T follicular helper cell (primary cell): ENCODE measurements around the gene NQO2.
"Not testable (repeated sequence)": the region's sequence is repeated elsewhere in the genome, so short reads cannot be mapped to it uniquely, and the experiment has no call there.

Experiments
- DNase-seq: peaks from one replicate; pipeline ENCODE4 v3.0.0-alpha.2; 2020; ENCODE audit warnings: low read depth

The NQO2 gene

GRCh38 chr6:3013901-3014674, 14.4 kb downstream of the NQO2 start:
- DNase-seq: no peak

DNA sequence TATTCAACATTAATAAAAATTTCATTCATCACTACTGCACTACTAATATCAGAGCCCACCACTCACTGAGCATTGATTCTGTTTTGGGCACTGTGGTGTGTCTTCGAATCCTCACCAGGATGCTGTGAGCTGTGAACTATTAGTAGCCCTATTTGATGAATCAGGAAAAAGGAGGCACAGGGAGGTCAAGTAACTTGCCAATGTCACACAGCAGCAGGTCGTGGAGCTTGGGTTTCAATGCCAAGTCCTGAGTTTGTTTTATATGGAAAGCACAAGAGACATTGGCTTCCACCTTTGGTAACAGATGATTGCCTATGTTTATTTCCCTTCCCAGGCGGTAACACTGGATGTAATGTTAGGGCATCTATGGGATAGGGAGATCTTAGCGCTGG, 15.0 kb downstream of the NQO2 start:
- no peak for DNase-seq

DNA sequence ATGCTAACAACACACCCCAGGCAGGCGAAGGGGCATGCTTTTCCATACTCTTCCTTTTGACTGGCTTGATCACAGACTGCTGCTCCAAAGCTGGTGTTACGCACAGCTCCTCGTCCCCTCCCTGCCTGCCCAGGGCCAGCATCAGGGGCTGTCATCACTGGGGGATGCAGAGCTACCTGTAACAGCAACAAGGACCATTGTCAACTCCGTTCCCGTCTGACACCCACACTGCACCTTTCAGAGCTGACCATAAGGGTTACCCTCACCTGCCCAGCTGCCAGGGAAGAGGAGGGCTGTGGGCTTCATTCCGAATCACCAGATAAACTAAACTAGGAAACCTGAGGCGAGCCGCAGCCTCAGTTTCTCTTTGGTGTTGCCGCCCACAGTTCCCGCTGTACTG, 15.4 kb downstream of the NQO2 start:
- no peak for DNase-seq

DNA sequence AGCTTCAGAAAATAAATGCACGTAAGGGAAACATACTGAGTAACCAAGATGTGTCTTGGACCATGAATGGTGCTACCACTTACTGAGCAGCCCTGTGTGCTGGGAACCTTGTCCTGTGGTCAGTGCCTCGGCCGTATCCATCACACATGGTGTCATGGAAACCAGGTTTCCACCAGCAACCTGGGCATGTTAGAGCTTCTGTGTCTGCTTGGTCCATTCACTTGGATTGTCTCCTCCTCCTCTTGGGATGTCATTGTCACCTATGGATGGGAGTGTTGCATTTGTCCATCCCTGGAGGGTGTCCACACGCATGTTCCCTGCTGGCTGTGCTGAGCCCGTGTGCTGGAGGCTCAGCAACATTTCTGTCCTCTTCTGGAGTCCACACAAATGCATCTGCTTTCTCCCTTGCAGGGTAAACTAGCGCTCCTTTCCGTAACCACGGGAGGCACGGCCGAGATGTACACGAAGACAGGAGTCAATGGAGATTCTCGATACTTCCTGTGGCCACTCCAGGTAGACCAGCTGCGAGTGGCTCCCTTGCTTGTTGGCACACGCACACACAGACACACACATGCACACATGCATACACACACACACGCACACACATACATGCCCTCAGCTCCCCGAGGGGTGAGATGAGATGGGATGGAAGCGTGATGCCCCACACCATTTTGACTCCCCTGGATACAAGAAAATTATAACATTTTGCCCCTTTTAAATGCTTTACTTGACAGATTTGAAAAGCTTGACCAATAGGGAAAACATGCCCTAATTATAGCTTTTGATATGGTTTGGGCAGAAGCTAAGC, 17.0 kb downstream of the NQO2 start:
- DNase-seq: no peak

- DNase-seq: no peak
Observed at GRCh38 chr6:3017304-3017703, 17.6 kb downstream of the NQO2 start.

DNA sequence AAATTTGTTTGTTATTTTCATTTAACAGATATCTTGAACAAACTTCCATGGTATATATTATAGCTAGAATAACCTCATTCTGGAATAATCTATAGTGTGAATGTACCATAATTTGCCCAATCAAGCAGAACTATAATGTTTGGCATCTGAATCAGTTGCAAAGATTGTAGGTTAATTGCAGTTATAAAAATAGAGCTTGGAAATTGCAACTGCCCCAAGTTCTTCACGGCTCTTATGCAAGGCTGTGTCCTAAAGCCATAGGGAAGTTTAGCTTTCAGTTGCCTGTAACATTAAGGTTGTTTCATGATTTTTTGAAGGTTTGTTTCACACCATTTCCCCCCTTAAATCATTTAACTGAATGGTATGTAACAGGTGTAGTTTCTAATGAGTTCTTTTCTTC, 19.4 kb downstream of the NQO2 start:
- DNase-seq: no peak

GRCh38 chr6:3019749-3020320, 20.1 kb downstream of the NQO2 start:
- no peak for DNase-seq

DNA sequence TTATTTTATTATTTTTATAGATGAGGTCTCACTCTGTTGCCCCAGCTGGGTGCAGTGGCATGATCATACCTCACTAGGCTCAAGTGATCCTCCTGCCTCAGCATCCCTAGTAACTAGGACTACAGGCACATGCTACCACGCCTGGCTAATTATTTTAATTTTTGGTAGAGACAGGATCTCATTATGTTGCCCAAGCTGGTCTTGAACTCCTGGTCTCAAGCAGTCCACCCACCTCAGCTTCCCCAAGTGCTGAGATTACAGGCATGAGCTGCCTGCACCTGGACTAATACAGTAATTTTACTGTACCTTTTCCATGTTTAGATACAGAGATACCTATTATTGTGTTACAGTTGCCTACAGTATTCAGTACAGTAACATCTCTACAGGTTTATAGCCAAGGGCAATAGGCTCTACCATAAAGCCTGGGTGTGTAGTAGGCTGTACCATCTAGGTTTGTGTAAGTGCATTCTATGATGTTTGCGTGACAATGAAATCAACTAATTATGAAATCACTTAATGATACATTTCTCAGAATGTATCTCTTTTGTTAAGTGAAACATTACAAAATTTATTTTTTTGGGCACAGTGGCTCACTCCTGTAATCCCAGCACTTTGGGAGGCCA, 21.4 kb downstream of the NQO2 start:
- DNase-seq: not testable (repeated sequence)

DNA sequence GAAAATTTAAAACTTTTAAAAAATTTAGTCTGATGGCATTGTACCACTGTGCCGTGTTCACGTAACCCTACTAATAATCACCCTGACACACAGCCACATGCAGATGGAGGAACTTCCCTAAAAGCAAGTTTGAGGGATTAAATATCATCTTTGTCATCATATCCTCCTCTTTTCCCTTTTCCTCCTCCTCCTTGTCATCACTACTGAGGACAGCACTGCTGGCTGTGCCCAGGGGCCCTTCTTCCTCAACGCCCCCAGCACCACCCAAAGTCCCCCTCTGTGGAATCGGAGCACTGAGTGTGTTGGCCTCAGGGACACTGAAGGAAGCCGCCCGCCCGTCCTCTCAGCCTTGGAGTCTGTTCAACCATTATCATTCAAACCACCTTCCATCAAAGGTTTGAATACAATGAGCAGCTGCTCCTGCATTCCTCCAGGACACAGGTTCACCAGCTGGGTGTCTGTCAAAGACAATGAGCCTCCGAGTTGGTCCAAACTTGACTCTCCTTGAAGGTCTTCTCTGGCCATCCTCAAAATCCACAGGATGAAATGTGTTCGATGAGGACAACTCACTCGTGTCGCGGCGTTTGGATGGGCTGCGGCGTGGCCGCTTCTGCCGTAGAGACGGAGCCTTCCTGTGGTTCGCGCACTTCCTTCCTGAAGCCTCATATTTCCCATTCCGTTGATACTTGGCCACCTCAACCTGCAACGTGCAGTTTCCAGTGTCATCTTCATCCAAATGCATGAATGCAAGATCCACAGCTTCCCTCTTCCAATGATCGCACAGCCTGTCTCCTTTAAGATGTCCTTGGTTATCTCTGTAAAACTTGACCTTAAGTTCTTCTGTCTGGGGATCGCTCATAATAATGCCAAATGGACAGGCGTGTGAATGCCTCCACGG, 23.3 kb downstream of the NQO2 start:
- DNase-seq: no peak

GRCh38 chr6:3023663-3024483, 24.2 kb downstream of the NQO2 start:
- DNase-seq: peak; percentile 77

DNA sequence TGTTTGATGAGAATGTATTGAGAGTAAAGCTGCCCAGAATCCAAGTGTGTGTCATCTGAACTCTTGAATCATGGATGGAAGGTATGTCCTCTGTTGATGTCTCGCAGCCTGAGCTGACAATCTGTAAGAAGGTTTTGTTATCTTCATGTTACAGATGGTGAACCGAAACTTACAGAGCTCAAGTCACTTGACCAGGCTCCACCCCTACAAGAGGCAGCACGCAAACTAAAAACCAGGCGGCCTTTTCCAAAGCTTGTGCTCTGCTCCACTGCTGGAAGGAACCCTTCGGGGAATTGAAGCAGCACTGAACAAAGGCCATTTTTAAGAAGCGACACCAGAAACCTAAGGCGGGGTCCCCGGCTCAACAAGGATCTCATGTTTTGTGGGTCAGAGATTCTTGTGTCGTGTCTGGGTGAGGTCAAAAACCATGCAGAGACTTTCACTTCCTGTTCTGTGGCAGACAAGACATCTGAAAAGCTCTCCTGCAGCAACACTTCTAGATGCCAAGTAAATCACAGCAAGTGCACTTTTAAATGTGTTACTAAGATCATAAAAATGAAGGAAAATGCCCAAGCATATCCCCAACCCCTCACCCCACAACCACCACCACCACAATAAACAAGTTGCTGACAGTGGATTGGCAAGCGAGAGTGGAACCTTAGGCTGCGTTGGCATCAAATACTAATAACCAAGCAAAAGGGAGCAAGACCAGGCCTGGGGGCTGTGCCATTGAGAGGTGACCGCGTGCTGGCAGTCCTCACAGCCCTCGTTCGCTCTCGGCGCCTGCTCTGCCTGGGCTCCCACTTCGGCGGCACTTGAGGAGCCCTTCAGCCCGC, 27.3 kb downstream of the NQO2 start:
- no peak for DNase-seq

DNA sequence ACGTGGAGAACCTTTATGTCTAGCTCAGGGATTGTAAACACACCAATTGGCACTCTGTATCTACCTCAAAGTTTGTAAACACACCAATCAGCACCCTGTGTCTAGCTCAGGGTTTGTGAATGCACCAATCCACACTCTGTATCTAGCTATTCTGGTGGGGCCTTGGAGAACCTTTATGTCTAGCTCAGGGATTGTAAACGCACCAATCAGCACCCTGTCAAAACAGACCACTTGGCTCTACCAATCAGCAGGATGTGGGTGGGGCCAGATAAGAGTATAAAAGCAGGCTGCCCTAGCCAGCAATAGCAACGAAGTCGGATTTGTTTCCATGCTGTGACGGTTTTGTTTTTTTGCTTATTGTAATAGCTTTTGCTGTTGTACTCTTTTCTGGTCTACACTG, 28.5 kb downstream of the NQO2 start:
- DNase-seq: not testable (repeated sequence)

DNA sequence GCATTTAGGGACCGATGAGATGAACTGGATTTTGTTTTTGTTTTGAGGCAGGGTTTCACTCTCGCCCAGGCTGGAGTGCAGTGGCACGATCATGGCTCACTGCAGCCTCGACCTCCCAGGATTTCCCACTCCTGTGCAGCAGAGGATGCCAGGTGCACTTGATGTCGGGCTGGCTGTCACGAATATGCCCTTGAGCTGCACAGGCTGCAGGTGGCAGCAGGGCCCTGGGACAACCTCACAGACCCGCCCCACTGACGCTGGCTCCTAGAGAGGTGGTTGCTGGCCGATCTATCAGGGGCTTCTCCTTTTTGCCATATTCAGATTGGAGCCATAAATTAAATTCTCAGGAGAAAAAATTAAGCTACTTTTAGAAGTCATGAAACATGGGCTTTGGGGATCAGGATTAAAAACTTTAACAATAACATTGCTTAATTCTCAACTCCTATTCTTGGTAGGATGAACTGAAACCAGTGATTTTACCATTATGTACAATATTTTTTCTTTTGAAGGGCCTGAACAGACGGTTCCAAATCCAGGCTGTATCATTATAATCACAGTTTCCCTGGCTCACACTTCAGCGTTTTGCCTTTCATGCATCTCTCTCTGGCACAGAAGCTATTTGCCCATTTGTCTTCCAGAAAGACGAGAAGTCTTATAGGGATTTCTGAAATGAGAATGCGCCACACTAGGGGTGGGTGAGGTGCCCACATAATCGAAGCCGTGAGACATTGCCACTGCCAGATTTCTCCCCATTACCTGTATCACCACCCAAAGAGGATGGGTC, 32.4 kb downstream of the NQO2 start:
- DNase-seq: no peak

- no peak for DNase-seq
Observed at GRCh38 chr6:3032986-3033385, 33.3 kb downstream of the NQO2 start.

DNA sequence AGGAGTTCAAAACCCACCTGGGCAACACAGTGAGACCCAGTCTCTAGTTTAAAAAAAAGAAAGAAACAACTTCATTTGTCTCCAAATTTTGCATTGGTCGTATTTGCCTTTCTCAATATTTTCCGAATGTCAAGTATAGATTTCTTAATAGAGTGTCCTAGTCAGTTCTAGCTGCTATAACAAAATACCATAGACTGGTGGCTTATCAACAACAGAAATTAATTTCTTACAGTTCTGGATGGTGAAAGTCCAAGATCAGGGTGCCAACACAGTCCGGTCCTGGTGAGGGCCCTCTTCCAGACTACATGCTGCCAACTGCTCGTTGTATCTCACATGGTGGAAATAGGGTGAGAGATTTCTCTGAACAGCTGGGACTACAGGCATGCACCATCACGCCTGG, 34.0 kb downstream of the NQO2 start:
- DNase-seq: no peak

GRCh38 chr6:3035397-3035796, 35.7 kb downstream of the NQO2 start:
- DNase-seq: no peak

GRCh38 chr6:3036861-3037637, 37.4 kb downstream of the NQO2 start:
- DNase-seq: no peak
